ENCODE measurements around the gene MLYCD. TPM values are rescaled to one million over a fixed set of nuclear protein-coding genes. Genes with fewer than 3 reads are reported as not detected.

Gene MLYCD
- total and polyA plus RNA-seq, 10 of the 15 experiments (the other 5 are each of a cell fraction or from before 2014, with no cell fraction given): 0.21 to 3.7 (median 1.7) TPM

DNA sequence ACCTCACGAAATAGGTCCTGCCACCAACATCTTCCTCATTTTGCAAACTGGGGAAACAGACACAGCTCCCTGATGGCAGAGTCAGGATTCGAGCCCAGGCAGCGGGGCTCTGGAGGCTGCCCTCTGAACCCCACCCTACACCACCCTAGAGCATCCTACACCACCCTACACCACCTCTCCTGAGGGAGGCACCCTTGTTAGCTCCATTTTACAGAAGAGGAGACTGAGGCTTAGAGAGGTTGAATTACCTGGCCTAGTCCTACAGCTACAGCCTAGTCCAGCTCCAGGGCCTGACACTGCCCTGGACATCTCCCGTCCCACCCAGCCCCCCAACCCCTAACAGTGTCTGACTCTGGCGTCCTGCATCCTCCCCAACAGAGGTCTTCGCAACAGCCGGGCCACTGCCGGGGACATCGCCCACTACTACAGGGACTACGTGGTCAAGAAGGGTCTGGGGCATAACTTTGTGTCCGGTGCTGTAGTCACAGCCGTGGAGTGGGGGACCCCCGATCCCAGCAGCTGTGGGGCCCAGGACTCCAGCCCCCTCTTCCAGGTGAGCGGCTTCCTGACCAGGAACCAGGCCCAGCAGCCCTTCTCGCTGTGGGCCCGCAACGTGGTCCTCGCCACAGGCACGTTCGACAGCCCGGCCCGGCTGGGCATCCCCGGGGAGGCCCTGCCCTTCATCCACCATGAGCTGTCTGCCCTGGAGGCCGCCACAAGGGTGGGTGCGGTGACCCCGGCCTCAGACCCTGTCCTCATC, 65.9 kb downstream of the MLYCD start (continued):
- TF ChIP-seq GATAD2B (conservative IDR thresholded peaks at IDR 0.05; ENCODE audit: low read depth): no peak

DNA sequence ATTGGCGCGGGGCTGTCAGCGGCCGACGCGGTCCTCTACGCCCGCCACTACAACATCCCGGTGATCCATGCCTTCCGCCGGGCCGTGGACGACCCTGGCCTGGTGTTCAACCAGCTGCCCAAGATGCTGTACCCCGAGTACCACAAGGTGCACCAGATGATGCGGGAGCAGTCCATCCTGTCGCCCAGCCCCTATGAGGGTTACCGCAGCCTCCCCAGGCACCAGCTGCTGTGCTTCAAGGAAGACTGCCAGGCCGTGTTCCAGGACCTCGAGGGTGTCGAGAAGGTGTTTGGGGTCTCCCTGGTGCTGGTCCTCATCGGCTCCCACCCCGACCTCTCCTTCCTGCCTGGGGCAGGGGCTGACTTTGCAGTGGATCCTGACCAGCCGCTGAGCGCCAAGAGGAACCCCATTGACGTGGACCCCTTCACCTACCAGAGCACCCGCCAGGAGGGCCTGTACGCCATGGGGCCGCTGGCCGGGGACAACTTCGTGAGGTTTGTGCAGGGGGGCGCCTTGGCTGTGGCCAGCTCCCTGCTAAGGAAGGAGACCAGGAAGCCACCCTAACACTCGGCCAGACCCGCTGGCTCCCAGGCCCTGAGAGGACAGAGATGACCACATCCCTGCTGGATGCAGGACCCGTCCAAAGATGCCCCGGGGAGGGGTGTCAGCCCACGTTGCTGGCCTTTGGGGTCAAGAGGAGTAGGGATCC, 66.7 kb downstream of the MLYCD start:
- H3K9ac ChIP-seq (ENCODE audit: control insufficient read depth, insufficient read depth, low read length): no peak overlapping the region
- no peaks in the 10 kb centered on the region for H4K20me1 ChIP-seq (ENCODE audit: control insufficient read depth, insufficient read depth)
- no peak overlapping the region for H3K27ac ChIP-seq (ENCODE audit: control insufficient read depth, insufficient read depth)
- ATAC-seq: no peak
- BruUV-seq (replicated peaks): no TSS peak
- H3K9me3 ChIP-seq (replicated peaks; ENCODE audit: control insufficient read depth, insufficient read depth, low read length): no peaks in the 10 kb centered on the region
- DNase-seq (ENCODE audit: low read depth, low spot score): no peak
- H3K36me3 ChIP-seq (ENCODE audit: control insufficient read depth in 2 of 2, insufficient read depth in 2 of 2, low read length in 1 of 2): no peaks in the 10 kb centered on the region
- ChIA-PET CTCF (no interaction called here), POLR2A (no interaction called here), SMC1A (ENCODE audit: uncharacterized antibody, unreplicated experiment) (no interaction called here), RAD21 (ENCODE audit: unreplicated experiment) (no interaction called here)
- in situ Hi-C loops (cut with MboI) (no loop called here), intact Hi-C loops (cut with micrococcal nuclease; ENCODE audit: unreplicated experiment) (no loop called here)
- no peak overlapping the region for H3K4me2 ChIP-seq (ENCODE audit: control insufficient read depth, insufficient read depth)
- no peaks in the 10 kb centered on the region for H3K79me2 ChIP-seq (ENCODE audit: control insufficient read depth, insufficient read depth, low read length)
- H3K4me1 ChIP-seq (ENCODE audit: control insufficient read depth, insufficient read depth, low read length): no peaks in the 10 kb centered on the region
- FAIRE-seq: no peak
- WGBS (ENCODE audit: insufficient coverage, insufficient replicate concordance, low lambda C conversion rate, missing lambda C conversion rate): 69% methylated on average over 30 of the region's 36 CpGs
- H3K4me3 ChIP-seq: no peak overlapping the region
- H3K27me3 ChIP-seq (replicated peaks in 1 of 2; ENCODE audit: control insufficient read depth in 2 of 2, insufficient read depth in 2 of 2, low read length in 1 of 2): no peaks in the 10 kb centered on the region
- H2AFZ ChIP-seq (ENCODE audit: control insufficient read depth, low read depth, low read length): no peak overlapping the region
- TF ChIP-seq, protein P1, sequence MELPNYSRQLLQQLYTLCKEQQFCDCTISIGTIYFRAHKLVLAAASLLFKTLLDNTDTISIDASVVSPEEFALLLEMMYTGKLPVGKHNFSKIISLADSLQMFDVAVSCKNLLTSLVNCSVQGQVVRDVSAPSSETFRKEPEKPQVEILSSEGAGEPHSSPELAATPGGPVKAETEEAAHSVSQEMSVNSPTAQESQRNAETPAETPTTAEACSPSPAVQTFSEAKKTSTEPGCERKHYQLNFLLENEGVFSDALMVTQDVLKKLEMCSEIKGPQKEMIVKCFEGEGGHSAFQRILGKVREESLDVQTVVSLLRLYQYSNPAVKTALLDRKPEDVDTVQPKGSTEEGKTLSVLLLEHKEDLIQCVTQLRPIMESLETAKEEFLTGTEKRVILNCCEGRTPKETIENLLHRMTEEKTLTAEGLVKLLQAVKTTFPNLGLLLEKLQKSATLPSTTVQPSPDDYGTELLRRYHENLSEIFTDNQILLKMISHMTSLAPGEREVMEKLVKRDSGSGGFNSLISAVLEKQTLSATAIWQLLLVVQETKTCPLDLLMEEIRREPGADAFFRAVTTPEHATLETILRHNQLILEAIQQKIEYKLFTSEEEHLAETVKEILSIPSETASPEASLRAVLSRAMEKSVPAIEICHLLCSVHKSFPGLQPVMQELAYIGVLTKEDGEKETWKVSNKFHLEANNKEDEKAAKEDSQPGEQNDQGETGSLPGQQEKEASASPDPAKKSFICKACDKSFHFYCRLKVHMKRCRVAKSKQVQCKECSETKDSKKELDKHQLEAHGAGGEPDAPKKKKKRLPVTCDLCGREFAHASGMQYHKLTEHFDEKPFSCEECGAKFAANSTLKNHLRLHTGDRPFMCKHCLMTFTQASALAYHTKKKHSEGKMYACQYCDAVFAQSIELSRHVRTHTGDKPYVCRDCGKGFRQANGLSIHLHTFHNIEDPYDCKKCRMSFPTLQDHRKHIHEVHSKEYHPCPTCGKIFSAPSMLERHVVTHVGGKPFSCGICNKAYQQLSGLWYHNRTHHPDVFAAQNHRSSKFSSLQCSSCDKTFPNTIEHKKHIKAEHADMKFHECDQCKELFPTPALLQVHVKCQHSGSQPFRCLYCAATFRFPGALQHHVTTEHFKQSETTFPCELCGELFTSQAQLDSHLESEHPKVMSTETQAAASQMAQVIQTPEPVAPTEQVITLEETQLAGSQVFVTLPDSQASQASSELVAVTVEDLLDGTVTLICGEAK (IDR thresholded peaks at IDR 0.05; ENCODE audit: borderline replicate concordance): no peak
- no peak for TF ChIP-seq SPI1 (IDR thresholded peaks at IDR 0.05; ENCODE audit: borderline replicate concordance, insufficient read depth, low read depth, low read length)
- no peak for TF ChIP-seq SMC3 (IDR thresholded peaks at IDR 0.05; ENCODE audit: borderline replicate concordance, low read length)
- no peak for TF ChIP-seq NFYB (IDR thresholded peaks at IDR 0.05; ENCODE audit: insufficient read depth, low read depth, low read length)
- TF ChIP-seq, protein P2, sequence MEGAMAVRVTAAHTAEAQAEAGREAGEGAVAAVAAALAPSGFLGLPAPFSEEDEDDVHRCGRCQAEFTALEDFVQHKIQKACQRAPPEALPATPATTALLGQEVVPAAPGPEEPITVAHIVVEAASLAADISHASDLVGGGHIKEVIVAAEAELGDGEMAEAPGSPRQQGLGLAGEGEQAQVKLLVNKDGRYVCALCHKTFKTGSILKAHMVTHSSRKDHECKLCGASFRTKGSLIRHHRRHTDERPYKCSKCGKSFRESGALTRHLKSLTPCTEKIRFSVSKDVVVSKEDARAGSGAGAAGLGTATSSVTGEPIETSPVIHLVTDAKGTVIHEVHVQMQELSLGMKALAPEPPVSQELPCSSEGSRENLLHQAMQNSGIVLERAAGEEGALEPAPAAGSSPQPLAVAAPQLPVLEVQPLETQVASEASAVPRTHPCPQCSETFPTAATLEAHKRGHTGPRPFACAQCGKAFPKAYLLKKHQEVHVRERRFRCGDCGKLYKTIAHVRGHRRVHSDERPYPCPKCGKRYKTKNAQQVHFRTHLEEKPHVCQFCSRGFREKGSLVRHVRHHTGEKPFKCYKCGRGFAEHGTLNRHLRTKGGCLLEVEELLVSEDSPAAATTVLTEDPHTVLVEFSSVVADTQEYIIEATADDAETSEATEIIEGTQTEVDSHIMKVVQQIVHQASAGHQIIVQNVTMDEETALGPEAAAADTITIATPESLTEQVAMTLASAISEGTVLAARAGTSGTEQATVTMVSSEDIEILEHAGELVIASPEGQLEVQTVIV (IDR thresholded peaks at IDR 0.05; ENCODE audit: borderline replicate concordance, partially characterized antibody): no peak
- TF ChIP-seq RELA (IDR thresholded peaks at IDR 0.05; ENCODE audit: borderline replicate concordance, partially characterized antibody): no peak
- TF ChIP-seq ESRRA (IDR thresholded peaks at IDR 0.05; ENCODE audit: low read length): no peak
- no peak for TF ChIP-seq EP300 (IDR thresholded peaks at IDR 0.05; ENCODE audit: borderline replicate concordance in 1 of 2, control insufficient read depth in 1 of 2, low read depth in 2 of 2, low read length in 2 of 2)
- TF ChIP-seq JUND (IDR thresholded peaks at IDR 0.05; ENCODE audit: low read depth, low read length): no peak
- TF ChIP-seq PML (IDR thresholded peaks at IDR 0.05; ENCODE audit: low read length): no peak
- TF ChIP-seq RCOR1 (conservative IDR thresholded peaks at IDR 0.05; ENCODE audit: low read depth, low read length): no peak

Measured in GM12878 (cell line).